IMR-90 (cell line): ENCODE data around the gene SLC24A3. TPM values are rescaled to one million over a fixed set of nuclear protein-coding genes. Genes with fewer than 3 reads are reported as not detected.

Experiments
- ATAC-seq: fragments of 200-7000 bp; cut with Tn5 transposase; 2 replicates; pipeline ENCODE4 v1.9.1; 2020; ENCODE audit warnings: low read depth, mild to moderate bottlenecking, moderate library complexity
- BruUV-seq: library from RNA; stranded (reverse); fragments of 400-500 nt; replicated peaks from 2 replicates; lab custom pipeline; 2021; lab: Mats Ljungman, UMichigan
- CTCF ChIA-PET: fragments of 300-600 bp; formaldehyde crosslinking; extraction: SDS; loops from one replicate; lab custom pipeline; 2021; ENCODE audit warnings: antibody characterized with exemption; lab: Yijun Ruan, JAX
- POLR2A ChIA-PET: fragments of 300-600 bp; sonication (Branson Sonifier 250); formaldehyde crosslinking; loops from one replicate; lab custom pipeline; 2022; ENCODE audit warnings: antibody characterized with exemption; ENCODE audit not compliant: unreplicated experiment; lab: Charles Lee
- DNase-seq: peaks from one replicate; pipeline ENCODE4 v3.0.0; 2013
- H2AFZ ChIP-seq: replicated peaks from 2 replicates; pipeline ENCODE3; 2013; ENCODE audit warnings: low read length, mild to moderate bottlenecking; ENCODE audit not compliant: poor library complexity
- H2AK5ac ChIP-seq: 2 replicates; pipeline ENCODE4 v1.6.1; 2013; ENCODE audit warnings: low read depth, low read length, inconsistent platforms
- H2AK9ac ChIP-seq: replicated peaks from 2 replicates; pipeline ENCODE3; 2013; ENCODE audit warnings: mild to moderate bottlenecking, low read depth, low read length, moderate library complexity; ENCODE audit not compliant: poor library complexity
- H2BK120ac ChIP-seq: 2 replicates; pipeline ENCODE4 v1.6.1; 2013; ENCODE audit warnings: low read depth, low read length, inconsistent platforms
- H2BK15ac ChIP-seq: 3 replicates; pipeline ENCODE4 v1.6.1; 2013; ENCODE audit warnings: low read depth, low read length, inconsistent platforms
- H2BK20ac ChIP-seq: 2 replicates; pipeline ENCODE4 v1.6.1; 2013; ENCODE audit warnings: low read depth, mild to moderate bottlenecking, inconsistent platforms, low read length, moderate library complexity
- H2BK5ac ChIP-seq: 2 replicates; pipeline ENCODE4 v1.6.1; 2013; ENCODE audit warnings: mild to moderate bottlenecking, low read depth, low read length, inconsistent platforms; ENCODE audit not compliant: poor library complexity, severe bottlenecking
- H3K14ac ChIP-seq: replicated peaks from 2 replicates; pipeline ENCODE4 v1.6.1; 2013; ENCODE audit warnings: low read depth, low read length, inconsistent platforms
- H3K18ac ChIP-seq: 2 replicates; pipeline ENCODE4 v1.6.1; 2013; ENCODE audit warnings: low read depth, low read length, control low read depth
- H3K23ac ChIP-seq: 2 replicates; pipeline ENCODE4 v1.6.1; 2013; ENCODE audit warnings: low read depth, low read length, inconsistent platforms
- H3K27ac ChIP-seq: 2 replicates; pipeline ENCODE4 v1.5.1; 2013; ENCODE audit warnings: mild to moderate bottlenecking, control low read depth, low read length; ENCODE audit not compliant: insufficient read depth
- H3K27me3 ChIP-seq: 2 replicates; pipeline ENCODE4 v1.6.1; 2013; ENCODE audit warnings: low read length; ENCODE audit not compliant: control insufficient read depth, insufficient read depth
- H3K36me3 ChIP-seq: 2 replicates; pipeline ENCODE4 v1.6.1; 2013; ENCODE audit warnings: low read length, mixed read lengths; ENCODE audit not compliant: control insufficient read depth, insufficient read depth
- H3K4ac ChIP-seq: 2 replicates; pipeline ENCODE4 v1.6.1; 2013; ENCODE audit warnings: low read depth, low read length, inconsistent platforms
- H3K4me1 ChIP-seq: 2 replicates; pipeline ENCODE4 v1.6.1; 2013; ENCODE audit warnings: low read length, mixed read lengths; ENCODE audit not compliant: control insufficient read depth, insufficient read depth
- H3K4me2 ChIP-seq: 2 replicates; pipeline ENCODE4 v1.6.1; 2013; ENCODE audit warnings: low read depth, mild to moderate bottlenecking, control low read depth, low read length, moderate library complexity
- H3K4me3 ChIP-seq: 2 replicates; pipeline ENCODE4 v1.5.1; 2013; ENCODE audit warnings: low read depth, mild to moderate bottlenecking, control low read depth, low read length, moderate library complexity; ENCODE audit not compliant: insufficient read depth
- H3K56ac ChIP-seq: 2 replicates; pipeline ENCODE4 v1.6.1; 2013; ENCODE audit warnings: low read length, inconsistent platforms; ENCODE audit not compliant: insufficient read depth; ENCODE audit errors: extremely low read depth
- H3K79me1 ChIP-seq, 2 experiments: 2 replicates each; pipeline ENCODE4 v1.6.1; 2013; ENCODE audit warnings: low read length in 2 of 2, inconsistent platforms in 1 of 2, low read depth in 1 of 2
- H3K9ac ChIP-seq: 2 replicates; pipeline ENCODE4 v1.6.1; 2013; ENCODE audit warnings: low read depth, low read length, control low read depth
- H3K9me1 ChIP-seq: 2 replicates; pipeline ENCODE4 v1.6.1; 2013; ENCODE audit warnings: low read length, inconsistent platforms; ENCODE audit not compliant: insufficient read depth
- H3K9me3 ChIP-seq: 2 replicates; pipeline ENCODE4 v1.6.1; 2013; ENCODE audit warnings: low read length; ENCODE audit not compliant: control insufficient read depth, insufficient read depth
- H4K20me1 ChIP-seq: 2 replicates; pipeline ENCODE4 v1.6.1; 2013; ENCODE audit warnings: low read length, inconsistent platforms; ENCODE audit not compliant: insufficient read depth
- H4K5ac ChIP-seq: 2 replicates; pipeline ENCODE4 v1.6.1; 2013; ENCODE audit warnings: mild to moderate bottlenecking, low read depth, low read length, control low read depth
- H4K8ac ChIP-seq, 2 experiments: 2 replicates each; pipeline ENCODE4 v1.6.1; 2013; ENCODE audit warnings: low read depth in 2 of 2, low read length in 2 of 2, control low read depth in 1 of 2, inconsistent platforms in 1 of 2
- H4K91ac ChIP-seq: 2 replicates; pipeline ENCODE4 v1.6.1; 2013; ENCODE audit warnings: low read depth, low read length, inconsistent platforms; ENCODE audit not compliant: insufficient read depth
- ELK1 ChIP-seq: fragments of 150-350 bp; IDR thresholded peaks from 2 replicates; pipeline ENCODE4 v1.6.1; 2016; ENCODE audit warnings: low read depth, mild to moderate bottlenecking, low read length, moderate library complexity, borderline replicate concordance
- FOS ChIP-seq: fragments of 150-350 bp; IDR thresholded peaks from 2 replicates; pipeline ENCODE4 v1.6.1; 2016; ENCODE audit warnings: low read depth, low read length
- NFE2L2 ChIP-seq: fragments of 150-350 bp; IDR thresholded peaks from 2 replicates; pipeline ENCODE4 v1.6.1; 2016; ENCODE audit warnings: low read depth, mild to moderate bottlenecking, low read length
- POLR2A ChIP-seq: IDR thresholded peaks from 2 replicates; pipeline ENCODE4 v1.6.1; 2012; ENCODE audit warnings: mild to moderate bottlenecking, low read depth, low read length
- WGBS, 2 experiments: methylation state at CpG; one replicate each; pipeline versions ENCODE4 v1.1.5 to v1.1.7; 2013; ENCODE audit warnings: missing lambda C conversion rate in 2 of 2; ENCODE audit not compliant: insufficient read length in 1 of 2; ENCODE audit errors: extremely low coverage in 2 of 2; 5-methylcytosine and 5-hydroxymethylcytosine counted together
- dilution Hi-C: fragments of 300-500 bp; cut with HindIII; formaldehyde crosslinking; loops from one replicate; pipeline ENCODE4 v1.14.3; 2018; ENCODE audit warnings: low sequenced_read_pairs; ENCODE audit not compliant: unreplicated experiment
- in situ Hi-C: fragments of 300-500 bp; cut with MboI; formaldehyde crosslinking; loops from 3 replicates; pipeline ENCODE4 v1.14.3; 2019; ENCODE audit warnings: low sequenced_read_pairs, inconsistent platforms, mixed read lengths
- intact Hi-C: fragments of 100-400 bp; cut with micrococcal nuclease; formaldehyde crosslinking; loops from 2 replicates; pipeline ENCODE4 v1.10.0; 2022
- polyA plus RNA-seq, 3 experiments: library from polyadenylated mRNA; depleted of rRNA; stranded (reverse); fragments of >200 nt; gene quantifications; 2 replicates each; pipeline ENCODE4 v1.2.3, GENCODE V29; 2012; ENCODE audit warnings: low replicate concordance in 1 of 3
- total RNA-seq: library from RNA; depleted of rRNA; stranded (reverse); fragments of >200 nt; gene quantifications from 2 replicates; pipeline ENCODE4 v1.2.3, GENCODE V29; 2012

The SLC24A3 gene
- total and polyA plus RNA-seq, 2 of the 4 experiments (the other 2 are of a cell fraction), result not detected

DNA sequence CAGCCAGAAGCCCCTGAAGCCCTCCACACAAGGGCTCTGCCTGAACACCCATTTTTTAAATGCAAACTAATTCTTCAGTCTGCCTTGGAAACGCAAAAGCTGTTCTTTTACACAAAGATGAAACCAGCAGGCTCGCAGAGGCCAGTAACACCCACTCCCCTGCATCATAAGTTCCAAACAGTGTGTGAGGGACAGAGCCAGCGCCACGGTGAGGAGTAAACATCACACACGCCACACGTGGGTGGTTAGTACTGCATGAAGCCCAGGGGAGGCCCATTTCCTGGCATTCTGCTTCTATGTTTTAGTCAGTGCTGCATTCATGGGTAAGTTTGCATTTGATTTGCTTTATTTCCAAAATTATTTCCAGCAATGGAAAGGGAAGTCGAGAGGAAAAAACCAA, 327.9 kb downstream of the SLC24A3 start:
- in situ Hi-C loops, result no loop called here
- WGBS, 2 experiments, result no CpG with 5 or more reads among the region's 7 CpGs
- ATAC-seq, result no peak

More for the DNA sequence above, 327.9 kb downstream of the SLC24A3 start:
- Histone ChIP-seq H2AFZ (no peak overlapping the region), H3K56ac (no peak overlapping the region), H2AK9ac (no peak overlapping the region), H3K27ac (no peak overlapping the region), H3K9me1 (no peaks in the 10 kb centered on the region), H3K18ac (no peak overlapping the region), H3K14ac (no peak overlapping the region), H4K5ac (no peak overlapping the region), H2BK120ac (no peak overlapping the region), H3K36me3 (no peaks in the 10 kb centered on the region), H3K4me1 (no peaks in the 10 kb centered on the region), H3K23ac (no peak overlapping the region), H2BK20ac (no peak overlapping the region), H3K4ac (no peak overlapping the region), H3K27me3 (no peaks in the 10 kb centered on the region; the same call in 1 of the 2 replicates), H3K4me2 (no peak overlapping the region), H3K9ac (no peak overlapping the region), H2BK5ac (no peak overlapping the region), H3K9me3 (no peaks in the 10 kb centered on the region), H3K79me1 (no peaks in the 10 kb centered on the region), H2AK5ac (no peak overlapping the region), H4K20me1 (no peaks in the 10 kb centered on the region), H2BK15ac (no peak overlapping the region), H4K8ac (no peak overlapping the region), H3K4me3 (no peak overlapping the region), H4K91ac (no peak overlapping the region)
- TF ChIP-seq ELK1, result no peak
- no peak for TF ChIP-seq NFE2L2
- no peak for TF ChIP-seq POLR2A
- no peak for TF ChIP-seq FOS
- CTCF ChIA-PET, result no interaction called here
- dilution Hi-C loops, result no loop called here
- POLR2A ChIA-PET, result no interaction called here
- BruUV-seq, result no TSS peak
- intact Hi-C loops, result no loop called here
- DNase-seq, result no peak
